Transverse colon (tissue), 4 donors: Measurements from ENCODE around the gene ZNF280C.

Experiments used
- CTCF ChIP-seq, 5 experiments: fragments of 200-600 bp in 3 of 5; fragments of 450-650 bp in 2 of 5; sonication (generic) in 3 of 5; IDR thresholded peaks; 1 replicate in 2 of 5; 2 replicates in 3 of 5; pipeline ENCODE4 v1.5.1; 2016 to 2017; ENCODE audit warnings: antibody characterized with exemption in 5 of 5, inconsistent platforms in 3 of 5, mild to moderate bottlenecking in 2 of 5, moderate library complexity in 1 of 5
- POLR2AphosphoS5 ChIP-seq, 3 donors: sonication (generic); formaldehyde crosslinking; IDR thresholded peaks; one replicate each; pipeline ENCODE4 v1.6.1; 2016; ENCODE audit warnings: antibody characterized with exemption in 3 of 3

DNA sequence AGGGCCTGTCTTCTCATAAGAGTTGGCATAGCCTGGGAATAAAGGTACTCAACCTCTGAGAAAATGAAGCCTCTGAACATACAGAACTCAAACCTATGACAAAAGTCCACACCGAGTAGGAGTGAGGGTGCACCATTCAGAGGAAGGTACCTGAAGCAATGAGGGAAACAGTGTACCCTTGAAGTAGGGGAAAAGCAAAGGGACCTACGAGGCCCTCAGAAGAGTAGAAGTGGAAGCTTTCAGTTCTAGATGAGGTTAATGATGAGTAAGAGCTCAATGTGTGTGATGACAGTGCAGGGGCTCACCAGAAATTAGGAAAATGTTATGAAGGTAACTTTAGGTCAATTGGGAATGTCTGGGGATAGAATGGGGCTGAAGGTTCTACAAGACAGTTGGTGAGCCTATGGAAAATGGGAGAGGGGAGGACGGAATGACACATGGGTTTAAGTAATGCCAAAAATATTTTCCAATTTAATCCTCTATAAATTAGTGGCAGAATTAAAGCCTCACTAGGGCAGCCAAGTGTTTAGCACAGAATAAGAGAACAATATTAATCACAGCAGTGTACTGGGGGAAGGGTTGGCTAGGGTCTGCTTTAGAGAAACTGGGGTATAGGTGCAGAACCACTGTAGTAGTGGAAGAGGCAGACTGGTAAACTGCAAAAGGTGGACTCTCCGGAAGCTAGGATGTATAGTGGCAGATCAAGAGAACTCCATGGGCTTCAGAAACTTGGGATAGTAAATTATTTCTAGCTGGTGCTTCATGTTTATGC is 57.1 kb downstream of the ZNF280C start:
- TF ChIP-seq CTCF (IDR thresholded peaks at IDR 0.05) (no peak), POLR2AphosphoS5 (IDR thresholded peaks at IDR 0.05) (no peak)
